Urothelium cell line (cell line): Measurements from ENCODE around the gene PIK3R5.
"Not testable (repeated sequence)": the region's sequence is repeated elsewhere in the genome, so short reads cannot be mapped to it uniquely, and the experiment has no call there.

Source experiments
- DNase-seq: peaks from one replicate; pipeline ENCODE4 v3.0.0; 2011; ENCODE audit warnings: low spot score, mixed read lengths
- FAIRE-seq: peaks from 2 replicates; lab custom pipeline; 2011; peaks lifted over from hg19 to GRCh38; lab: Jason Lieb, UNC

The PIK3R5 gene

GRCh38 chr17:8965394-8966168 is at the start of gene PIK3R5:
Gene PIK3R5, minus strand, starts transcription at chr17:8965707. Its CDS starts 54,213 bp downstream, at chr17:8911494.
- DNase-seq: no peak
- no peak for FAIRE-seq

- FAIRE-seq (no peak), DNase-seq (no peak)
Observed at GRCh38 chr17:9011001-9011400, 45.5 kb upstream of the PIK3R5 start.

GRCh38 chr17:9009737-9010136 is 44.2 kb upstream of the PIK3R5 start:
- FAIRE-seq: no peak
- DNase-seq: no peak

GRCh38 chr17:9009096-9009495 is 43.6 kb upstream of the PIK3R5 start:
- FAIRE-seq: no peak
- no peak for DNase-seq

GRCh38 chr17:9007052-9007714 is 41.7 kb upstream of the PIK3R5 start:
- DNase-seq (no peak), FAIRE-seq (no peak)

GRCh38 chr17:9006175-9006767 is 40.8 kb upstream of the PIK3R5 start:
- DNase-seq (no peak), FAIRE-seq (no peak)

- DNase-seq (no peak), FAIRE-seq (no peak)
Observed at GRCh38 chr17:9004961-9005285, 39.4 kb upstream of the PIK3R5 start.

GRCh38 chr17:9004132-9004960 is 38.8 kb upstream of the PIK3R5 start:
- DNase-seq: no peak
- FAIRE-seq: no peak

- DNase-seq: no peak
- FAIRE-seq: no peak
Observed at GRCh38 chr17:9003355-9004131, 38.0 kb upstream of the PIK3R5 start.

GRCh38 chr17:9002606-9003354 is 37.3 kb upstream of the PIK3R5 start:
- DNase-seq (no peak), FAIRE-seq (no peak)

GRCh38 chr17:9002227-9002605 is 36.7 kb upstream of the PIK3R5 start:
- no peak for FAIRE-seq
- DNase-seq: no peak

- no peak for FAIRE-seq
- no peak for DNase-seq
Observed at GRCh38 chr17:9001559-9001958, 36.1 kb upstream of the PIK3R5 start.

- peak; percentile 67 for DNase-seq
- FAIRE-seq: no peak
Observed at GRCh38 chr17:8997994-8998628, 32.6 kb upstream of the PIK3R5 start.

- FAIRE-seq (no peak), DNase-seq (peak; percentile 21)
Observed at GRCh38 chr17:8995711-8996110, 30.2 kb upstream of the PIK3R5 start.

GRCh38 chr17:8994319-8994718 is 28.8 kb upstream of the PIK3R5 start:
- DNase-seq (peak; percentile 45), FAIRE-seq (no peak)

- DNase-seq: peak; percentile 46
- no peak for FAIRE-seq
Observed at GRCh38 chr17:8991514-8992285, 26.2 kb upstream of the PIK3R5 start.

- not testable (repeated sequence) for FAIRE-seq, DNase-seq
Observed at GRCh38 chr17:8988263-8988935, 22.9 kb upstream of the PIK3R5 start.

- DNase-seq: no peak
- no peak for FAIRE-seq
Observed at GRCh38 chr17:8986295-8986694, 20.8 kb upstream of the PIK3R5 start.
